PC-9 (cell line): ENCODE results near the gene CPSF4L. TPM values are rescaled to one million over a fixed set of nuclear protein-coding genes. Genes with fewer than 3 reads are reported as not detected.
A peak's percentile ranks its signal among the peaks of the same experiment; 100 is the strongest.

Experiments
- BruUV-seq: library from RNA; stranded (reverse); fragments of 400-500 nt; replicated peaks from 2 replicates; lab custom pipeline; 2021; lab: Mats Ljungman, UMichigan
- CTCF ChIA-PET: fragments of 300-600 bp; sonication (Branson Sonifier 250); formaldehyde crosslinking; loops from one replicate; lab custom pipeline; 2022; ENCODE audit warnings: antibody characterized with exemption; lab: Charles Lee
- POLR2A ChIA-PET: fragments of 300-600 bp; sonication (Branson Sonifier 250); formaldehyde crosslinking; loops from one replicate; lab custom pipeline; 2022; ENCODE audit warnings: antibody characterized with exemption; ENCODE audit not compliant: unreplicated experiment; lab: Charles Lee
- DNase-seq, 2 experiments: peaks; one replicate each; pipeline versions ENCODE4 v3.0.0 to v3.0.0-alpha.2; 2015 to 2022; ENCODE audit warnings: mixed read lengths in 1 of 2
- H2AFZ ChIP-seq: fragments of 200-600 bp; sonication (generic); 2 replicates; pipeline ENCODE4 v1.8.1; 2017; ENCODE audit warnings: antibody characterized with exemption
- H3F3A ChIP-seq: fragments of 200-600 bp; sonication (generic); 2 replicates; pipeline ENCODE4 v1.8.1; 2017; ENCODE audit warnings: antibody characterized with exemption, mild to moderate bottlenecking, low read depth; ENCODE audit not compliant: insufficient read depth
- H3K27ac ChIP-seq: fragments of 200-600 bp; sonication (generic); 2 replicates; pipeline ENCODE4 v1.6.1; 2016; ENCODE audit warnings: mixed run types
- H3K27me3 ChIP-seq: fragments of 200-600 bp; sonication (generic); 2 replicates; pipeline ENCODE4 v1.6.1; 2016; ENCODE audit warnings: low read depth, mixed run types; ENCODE audit not compliant: insufficient read depth
- H3K36me3 ChIP-seq: fragments of 200-600 bp; sonication (generic); 2 replicates; pipeline ENCODE4 v1.6.1; 2016; ENCODE audit warnings: low read depth, mixed run types
- H3K4me1 ChIP-seq: fragments of 200-600 bp; sonication (generic); replicated peaks from 2 replicates; pipeline ENCODE4 v1.6.1; 2016; ENCODE audit warnings: mixed run types; ENCODE audit not compliant: insufficient read depth
- H3K4me2 ChIP-seq: fragments of 200-600 bp; sonication (generic); 2 replicates; pipeline ENCODE4 v1.6.1; 2017; ENCODE audit warnings: mixed run types
- H3K4me3 ChIP-seq: fragments of 200-600 bp; sonication (generic); 2 replicates; pipeline ENCODE4 v1.6.1; 2016; ENCODE audit warnings: mixed run types
- H3K79me2 ChIP-seq: fragments of 200-600 bp; sonication (generic); 2 replicates; pipeline ENCODE4 v1.6.1; 2017; ENCODE audit warnings: low read depth, mixed run types
- H3K9me2 ChIP-seq: fragments of 200-600 bp; sonication (generic); 2 replicates; pipeline ENCODE4 v1.8.1; 2017; ENCODE audit warnings: mild to moderate bottlenecking; ENCODE audit not compliant: insufficient read depth
- H3K9me3 ChIP-seq: fragments of 200-600 bp; sonication (generic); 2 replicates; pipeline ENCODE4 v1.8.1; 2016; ENCODE audit warnings: low read depth; ENCODE audit not compliant: insufficient read depth
- H4K20me1 ChIP-seq: fragments of 200-600 bp; sonication (generic); 2 replicates; pipeline ENCODE4 v1.8.1; 2017; ENCODE audit not compliant: insufficient read depth
- CTCF ChIP-seq: fragments of 200-600 bp; sonication (generic); conservative IDR thresholded peaks from 2 replicates; pipeline ENCODE4 v1.6.1; 2017; ENCODE audit warnings: mixed run types, antibody characterized with exemption, mild to moderate bottlenecking, moderate library complexity
- EZH2 ChIP-seq: fragments of 200-600 bp; sonication (generic); IDR thresholded peaks from 2 replicates; pipeline ENCODE4 v1.8.0; 2017; ENCODE audit warnings: antibody characterized with exemption, low read depth
- intact Hi-C: fragments of 100-400 bp; cut with micrococcal nuclease; formaldehyde crosslinking; loops from one replicate; pipeline ENCODE4 v1.10.0; 2022; ENCODE audit not compliant: unreplicated experiment
- total RNA-seq: library from RNA; stranded (reverse); gene quantifications from 2 replicates; pipeline ENCODE4 v1.2.3, GENCODE V29; 2021

CPSF4L gene
- total RNA-seq, 1 experiment from 2014 or later: 0.52 TPM

GRCh38 chr17:73269329-73269615 lies 7.6 kb upstream of the CPSF4L start:
- H4K20me1 ChIP-seq: no peaks in the 10 kb centered on the region
- intact Hi-C loops: no loop called here
- H3K36me3 ChIP-seq: no peaks in the 10 kb centered on the region
- CTCF ChIA-PET: no interaction called here
- no peak overlapping the region for H3K4me3 ChIP-seq
- POLR2A ChIA-PET: no interaction called here
- no peak overlapping the region for H2AFZ ChIP-seq
- no peaks in the 10 kb centered on the region for H3K27me3 ChIP-seq
- no TSS peak for BruUV-seq
- no peaks in the 10 kb centered on the region for H3K9me2 ChIP-seq
- H3F3A ChIP-seq: peaks cover 6% of the 10 kb centered on the region; the same call in 1 of the 2 replicates
- H3K4me2 ChIP-seq: no peak overlapping the region
- peaks cover 22% of the 10 kb centered on the region for H3K4me1 ChIP-seq
- no peak for DNase-seq
- no peaks in the 10 kb centered on the region for H3K79me2 ChIP-seq
- H3K27ac ChIP-seq: no peak overlapping the region
- no peaks in the 10 kb centered on the region for H3K9me3 ChIP-seq
- TF ChIP-seq CTCF (no peak), EZH2 (no peak)

GRCh38 chr17:73268582-73269328 lies 7.1 kb upstream of the CPSF4L start:
- intact Hi-C loops: loop anchor here (1.0 kb wide), 1 partner anchor 43 kb away; no protein-coding TSS in a partner anchor
- CTCF ChIA-PET: no interaction called here
- BruUV-seq: no TSS peak

More at GRCh38 chr17:73268582-73269328, 7.1 kb upstream of the CPSF4L start:
- no peaks in the 10 kb centered on the region for H3K9me3 ChIP-seq
- peaks cover 6% of the 10 kb centered on the region; the same call in 1 of the 2 replicates for H3F3A ChIP-seq
- H3K27me3 ChIP-seq: no peaks in the 10 kb centered on the region
- peak overlapping the region; percentile 51 for H3K4me2 ChIP-seq
- H3K4me3 ChIP-seq: no peak overlapping the region
- DNase-seq: no peak
- no peaks in the 10 kb centered on the region for H4K20me1 ChIP-seq
- H3K9me2 ChIP-seq: no peaks in the 10 kb centered on the region
- no peaks in the 10 kb centered on the region for H3K36me3 ChIP-seq
- POLR2A ChIA-PET: interaction anchor here (0.6 to 1.1 kb wide), 2 partner anchors 37 to 39 kb away, joined by 4 to 5 read pairs; a partner anchor contains a TSS
- no peak for TF ChIP-seq EZH2
- TF ChIP-seq CTCF: no peak
- H3K79me2 ChIP-seq: no peaks in the 10 kb centered on the region
- peaks cover 22% of the 10 kb centered on the region for H3K4me1 ChIP-seq
- no peak overlapping the region for H2AFZ ChIP-seq
- peak overlapping the region; percentile 53 for H3K27ac ChIP-seq
